NCI-H1048 (cell line): ENCODE results near the gene TLE3.

Experiments used
- DNase-seq: peaks from one replicate; lab custom pipeline; 2025; lab: John Stamatoyannopoulos, UW

The TLE3 gene

GRCh38 chr15:70002897-70003296, 94.8 kb downstream of the TLE3 start:
- no peak for DNase-seq

- DNase-seq, result no peak
These were observed 95.9 kb downstream of the TLE3 start for GRCh38 chr15:70001859-70002258.

- DNase-seq, result no peak
These were observed 98.2 kb downstream of the TLE3 start for GRCh38 chr15:69999392-70000085.

- DNase-seq, result no peak
These were observed 99.0 kb downstream of the TLE3 start for GRCh38 chr15:69998541-69999391.

GRCh38 chr15:69997813-69998212, 99.9 kb downstream of the TLE3 start:
- no peak for DNase-seq
